NCI-H2029 (cell line): ENCODE data around the gene MUC22.
"Not testable (repeated sequence)": the region's sequence is repeated elsewhere in the genome, so short reads cannot be mapped to it uniquely, and the experiment has no call there.

Experiments
- DNase-seq: peaks from one replicate; lab custom pipeline; 2025; lab: John Stamatoyannopoulos, UW

The MUC22 gene

GRCh38 chr6:31010393-31011060 lies at the start of gene MUC22:
MUC22 (plus strand) TSS chr6:31010474; CDS start chr6:31010707, 233 bp downstream.
- DNase-seq, result no peak

GRCh38 chr6:30960907-30961673 lies 49.2 kb upstream of the MUC22 start:
- no peak for DNase-seq

- DNase-seq, result no peak
Measured at GRCh38 chr6:30962716-30963115, 47.6 kb upstream of the MUC22 start.

GRCh38 chr6:30963641-30964040 lies 46.6 kb upstream of the MUC22 start:
- DNase-seq, result no peak

GRCh38 chr6:30964075-30964474 lies 46.2 kb upstream of the MUC22 start:
- no peak for DNase-seq

GRCh38 chr6:30965140-30965601 lies 45.1 kb upstream of the MUC22 start:
- no peak for DNase-seq

GRCh38 chr6:30966154-30966553 lies 44.1 kb upstream of the MUC22 start:
- DNase-seq, result no peak

GRCh38 chr6:30969171-30969570 lies 41.1 kb upstream of the MUC22 start:
- DNase-seq, result not testable (repeated sequence)

- no peak for DNase-seq
Measured at GRCh38 chr6:30970946-30971345, 39.3 kb upstream of the MUC22 start.

GRCh38 chr6:30972816-30973215 lies 37.5 kb upstream of the MUC22 start:
- no peak for DNase-seq

- no peak for DNase-seq
Measured at GRCh38 chr6:30974490-30975252, 35.6 kb upstream of the MUC22 start.

- no peak for DNase-seq
Measured at GRCh38 chr6:30979141-30979540, 31.1 kb upstream of the MUC22 start.

GRCh38 chr6:30979690-30980089 lies 30.6 kb upstream of the MUC22 start:
- no peak for DNase-seq

GRCh38 chr6:30981942-30982772 lies 28.1 kb upstream of the MUC22 start:
- DNase-seq, result peak; percentile 29

GRCh38 chr6:30983439-30983838 lies 26.8 kb upstream of the MUC22 start, which contains the start of gene MUC21:
MUC21 (plus strand) TSS chr6:30983718; CDS start chr6:30983959, 241 bp downstream.
- no peak for DNase-seq

- DNase-seq, result peak; percentile 2
Measured at GRCh38 chr6:30985490-30985889, 24.8 kb upstream of the MUC22 start.

- DNase-seq, result no peak
Measured at GRCh38 chr6:30987304-30987703, 23.0 kb upstream of the MUC22 start.

- DNase-seq, result no peak
Measured at GRCh38 chr6:30988209-30988825, 22.0 kb upstream of the MUC22 start.

GRCh38 chr6:30990422-30991086 lies 19.7 kb upstream of the MUC22 start:
- DNase-seq, result peak; percentile 35

- DNase-seq, result no peak
Measured at GRCh38 chr6:30991891-30992290, 18.4 kb upstream of the MUC22 start.

GRCh38 chr6:30997301-30997700 lies 13.0 kb upstream of the MUC22 start:
- no peak for DNase-seq
